Ascending aorta (tissue), 2 donors: ENCODE data around the gene GIT1. TPM values are rescaled to one million over a fixed set of nuclear protein-coding genes. Genes with fewer than 3 reads are reported as not detected.

Experiments
- DNase-seq, 2 donors: peaks; one replicate each; pipeline ENCODE4 v3.0.0-alpha.2; 2019; ENCODE audit warnings: low spot score in 2 of 2
- H3K27ac ChIP-seq, 2 donors: fragments of 200-600 bp; sonication (generic); one replicate each; pipeline ENCODE4 v1.5.1; 2016 to 2017; ENCODE audit warnings: mild to moderate bottlenecking in 1 of 2
- H3K27me3 ChIP-seq: fragments of 200-600 bp; sonication (generic); one replicate; pipeline ENCODE4 v1.5.1; 2017
- H3K36me3 ChIP-seq, 2 donors: fragments of 200-600 bp; sonication (generic); one replicate each; pipeline ENCODE4 v1.5.1; 2016
- H3K4me1 ChIP-seq, 2 donors: fragments of 200-600 bp; sonication (generic); one replicate each; pipeline ENCODE4 v1.5.1; 2016 to 2017; ENCODE audit warnings: mild to moderate bottlenecking in 1 of 2
- H3K4me3 ChIP-seq, 2 donors: fragments of 200-600 bp; sonication (generic); one replicate each; pipeline ENCODE4 v1.5.1; 2016 to 2017; ENCODE audit warnings: mild to moderate bottlenecking in 1 of 2
- H3K9me3 ChIP-seq, 2 donors: fragments of 200-600 bp; sonication (generic); one replicate each; pipeline ENCODE4 v1.5.1; 2016
- intact Hi-C: fragments of 100-400 bp; cut with DNase I; formaldehyde crosslinking; loops from one replicate; pipeline ENCODE4 v1.15.1; 2023
- total RNA-seq: library from RNA; depleted of rRNA; stranded (reverse); fragments of >200 nt; gene quantifications from one replicate; pipeline ENCODE4 v1.1.0, GENCODE V29; 2016
- TF ChIP-seq, protein P1 (sequence below), 3 experiments: fragments of 200-600 bp in 2 of 3; fragments of 450-650 bp in 1 of 3; sonication (generic) in 2 of 3; IDR thresholded peaks; one replicate each; pipeline ENCODE4 v1.5.1; 2016 to 2019; ENCODE audit warnings: antibody characterized with exemption in 3 of 3, mild to moderate bottlenecking in 1 of 3, moderate library complexity in 1 of 3

Gene GIT1
- total RNA-seq, 1 donor from 2014 or later: 142 TPM

DNA sequence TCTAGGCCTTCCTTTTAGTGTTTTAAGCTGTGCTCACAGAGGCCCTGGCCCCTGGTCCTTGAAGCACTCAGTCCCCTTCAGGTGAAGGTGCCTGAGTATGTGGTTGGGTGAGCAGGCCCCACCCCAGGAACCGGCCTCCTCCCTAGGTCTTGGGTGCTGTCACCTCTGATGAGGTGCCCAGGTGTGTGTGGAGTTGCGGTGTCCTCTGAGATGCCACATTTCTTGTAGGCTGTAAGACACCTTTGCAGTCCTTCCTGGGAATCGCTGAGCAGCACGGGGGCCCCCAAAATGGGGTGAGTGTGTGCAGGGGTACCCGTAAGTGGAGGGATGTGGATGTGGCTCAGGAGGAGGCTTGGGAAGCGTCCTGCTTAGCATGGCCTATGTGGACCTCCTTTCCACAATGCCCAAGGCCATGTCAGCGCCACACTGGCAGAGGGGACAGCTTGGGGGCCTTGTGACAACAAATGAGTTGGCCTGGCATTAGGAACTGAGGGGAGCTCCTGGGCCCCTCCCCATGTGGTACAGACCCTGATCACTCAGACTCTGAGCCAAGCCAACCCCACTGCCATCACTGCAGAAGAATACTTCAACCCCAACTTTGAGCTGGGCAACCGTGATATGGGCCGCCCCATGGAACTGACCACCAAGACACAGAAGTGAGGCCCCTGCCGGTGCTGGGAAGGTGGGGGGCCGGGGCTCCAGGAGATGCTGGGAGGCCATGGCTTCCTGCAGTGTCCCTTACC lies 22.1 kb upstream of the GIT1 start:
- no peaks in the 10 kb centered on the region for H3K27me3 ChIP-seq
- H3K4me1 ChIP-seq: peaks cover 8 to 23% of the 10 kb centered on the region in 2 donors
- no peaks in the 10 kb centered on the region for H3K9me3 ChIP-seq
- DNase-seq: no peak
- no peak overlapping the region for H3K4me3 ChIP-seq
- TF ChIP-seq, protein P1, sequence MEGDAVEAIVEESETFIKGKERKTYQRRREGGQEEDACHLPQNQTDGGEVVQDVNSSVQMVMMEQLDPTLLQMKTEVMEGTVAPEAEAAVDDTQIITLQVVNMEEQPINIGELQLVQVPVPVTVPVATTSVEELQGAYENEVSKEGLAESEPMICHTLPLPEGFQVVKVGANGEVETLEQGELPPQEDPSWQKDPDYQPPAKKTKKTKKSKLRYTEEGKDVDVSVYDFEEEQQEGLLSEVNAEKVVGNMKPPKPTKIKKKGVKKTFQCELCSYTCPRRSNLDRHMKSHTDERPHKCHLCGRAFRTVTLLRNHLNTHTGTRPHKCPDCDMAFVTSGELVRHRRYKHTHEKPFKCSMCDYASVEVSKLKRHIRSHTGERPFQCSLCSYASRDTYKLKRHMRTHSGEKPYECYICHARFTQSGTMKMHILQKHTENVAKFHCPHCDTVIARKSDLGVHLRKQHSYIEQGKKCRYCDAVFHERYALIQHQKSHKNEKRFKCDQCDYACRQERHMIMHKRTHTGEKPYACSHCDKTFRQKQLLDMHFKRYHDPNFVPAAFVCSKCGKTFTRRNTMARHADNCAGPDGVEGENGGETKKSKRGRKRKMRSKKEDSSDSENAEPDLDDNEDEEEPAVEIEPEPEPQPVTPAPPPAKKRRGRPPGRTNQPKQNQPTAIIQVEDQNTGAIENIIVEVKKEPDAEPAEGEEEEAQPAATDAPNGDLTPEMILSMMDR (IDR thresholded peaks at IDR 0.05): no peak
- intact Hi-C loops: no loop called here
- no peak overlapping the region for H3K27ac ChIP-seq
- no peaks in the 10 kb centered on the region for H3K36me3 ChIP-seq

DNA sequence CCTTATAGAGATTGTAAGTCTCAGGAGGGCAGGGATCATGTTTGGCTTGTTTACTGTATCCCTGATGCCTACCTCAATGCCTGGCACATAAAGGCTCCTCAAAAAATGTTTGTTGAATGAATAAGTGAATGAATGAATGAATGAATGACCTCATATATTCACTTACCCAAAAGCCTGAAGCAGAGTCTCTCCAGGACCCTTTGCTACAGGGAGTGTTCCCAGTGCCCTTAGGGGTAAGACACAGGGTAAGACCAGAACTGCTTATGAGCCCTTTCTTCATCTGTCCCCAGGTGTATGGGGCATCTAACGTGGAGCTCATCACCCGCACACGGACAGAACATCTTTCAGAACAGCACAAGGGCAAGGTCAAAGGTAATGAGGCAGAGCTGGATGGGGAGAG lies 20.9 kb upstream of the GIT1 start:
- Histone ChIP-seq H3K27ac (no peak overlapping the region), H3K4me1 (peaks cover 3 to 13% of the 10 kb centered on the region in 2 donors), H3K4me3 (no peak overlapping the region), H3K36me3 (no peaks in the 10 kb centered on the region), H3K27me3 (no peaks in the 10 kb centered on the region), H3K9me3 (no peaks in the 10 kb centered on the region)
- TF ChIP-seq, protein P1 (IDR thresholded peaks at IDR 0.05): no peak
- intact Hi-C loops: no loop called here
- DNase-seq: no peak

- H3K27ac ChIP-seq: no peak overlapping the region
- no peak overlapping the region for H3K4me3 ChIP-seq
- intact Hi-C loops: no loop called here
- no peaks in the 10 kb centered on the region for H3K36me3 ChIP-seq
- DNase-seq: no peak
- no peaks in the 10 kb centered on the region for H3K27me3 ChIP-seq
- H3K9me3 ChIP-seq: no peaks in the 10 kb centered on the region
- TF ChIP-seq, protein P1 (IDR thresholded peaks at IDR 0.05): no peak
- H3K4me1 ChIP-seq: peaks cover 3 to 9% of the 10 kb centered on the region in 2 donors
These were observed 19.5 kb upstream of the GIT1 start for GRCh38 chr17:29608986-29609385.

GRCh38 chr17:29607557-29608195 lies 18.2 kb upstream of the GIT1 start:
- DNase-seq: no peak
- Histone ChIP-seq H3K27me3 (no peaks in the 10 kb centered on the region), H3K9me3 (no peaks in the 10 kb centered on the region), H3K4me1 (no peaks in the 10 kb centered on the region), H3K4me3 (no peak overlapping the region), H3K36me3 (no peaks in the 10 kb centered on the region), H3K27ac (no peak overlapping the region)
- intact Hi-C loops: no loop called here
- TF ChIP-seq, protein P1 (IDR thresholded peaks at IDR 0.05): no peak

DNA sequence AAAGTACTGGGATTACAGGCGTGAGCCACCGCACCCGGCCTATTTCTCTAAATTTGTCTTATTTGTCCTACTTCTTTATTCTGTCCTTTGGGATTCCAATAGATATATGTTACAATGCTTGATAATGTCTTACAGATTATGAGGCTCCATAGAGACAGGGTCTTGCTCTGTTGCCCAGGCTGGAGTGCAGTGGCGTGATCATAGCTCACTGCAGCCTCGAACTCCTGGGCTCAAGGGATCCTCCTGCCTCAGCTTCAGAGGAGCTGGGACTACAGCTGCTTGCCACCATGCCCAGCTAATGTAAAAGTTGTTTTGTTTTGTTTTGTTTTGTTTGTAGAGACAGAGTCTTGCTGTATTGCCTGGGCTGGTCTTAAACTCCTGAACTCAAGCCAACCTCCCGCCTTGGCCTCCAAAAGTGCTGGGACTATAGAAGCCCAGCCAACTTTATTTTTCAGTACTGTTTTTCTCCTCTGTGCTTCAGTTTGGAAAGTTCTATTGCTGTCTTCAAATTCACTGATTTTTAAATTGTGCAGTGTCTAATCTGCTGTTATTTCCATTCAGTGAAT lies 13.7 kb upstream of the GIT1 start:
- DNase-seq: no peak
- intact Hi-C loops: no loop called here

More for the DNA sequence above, 13.7 kb upstream of the GIT1 start:
- H3K9me3 ChIP-seq: no peaks in the 10 kb centered on the region
- TF ChIP-seq, protein P1 (IDR thresholded peaks at IDR 0.05): no peak
- H3K36me3 ChIP-seq: no peaks in the 10 kb centered on the region
- H3K4me3 ChIP-seq: no peak overlapping the region
- H3K27ac ChIP-seq: no peak overlapping the region
- no peaks in the 10 kb centered on the region for H3K4me1 ChIP-seq
- no peaks in the 10 kb centered on the region for H3K27me3 ChIP-seq
